ENCODE measurements around the gene UBD. TPM values are rescaled to one million over a fixed set of nuclear protein-coding genes. Genes with fewer than 3 reads are reported as not detected.

UBD gene
- total RNA-seq, 1 donor from 2014 or later = not detected

DNA sequence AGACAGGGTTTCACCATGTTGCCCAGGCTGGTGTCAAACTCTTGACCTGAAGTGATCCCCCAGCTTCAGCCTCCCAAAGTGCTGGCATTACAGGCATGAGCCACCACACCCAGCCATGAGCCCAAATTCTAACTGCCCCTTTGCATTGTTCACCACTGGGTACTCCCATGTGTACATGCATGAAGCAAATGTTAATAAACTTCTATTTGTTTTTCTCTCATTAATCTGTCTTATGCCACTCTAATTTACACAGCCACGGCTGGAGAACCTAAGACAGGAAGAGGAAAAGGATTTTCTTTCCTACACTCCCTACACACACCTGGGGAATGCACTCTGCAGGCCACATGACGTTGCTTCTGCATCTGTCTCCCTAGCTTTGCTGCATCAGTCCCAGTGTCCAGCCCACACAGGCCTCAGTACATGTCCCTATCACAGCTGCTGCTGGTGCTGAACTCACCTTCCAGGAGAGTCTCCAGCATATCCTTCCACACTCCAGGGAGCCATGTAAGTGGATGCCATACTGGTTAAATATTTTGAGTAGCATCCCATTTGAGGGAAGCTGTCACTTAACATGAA lies 38.7 kb upstream of the UBD start:
- Mint-ChIP-seq H3K27me3 (ENCODE audit: low read depth) (peaks cover 5% of the 10 kb centered on the region), H3K4me3 (no peak overlapping the region), H3K4me1 (peaks cover 9% of the 10 kb centered on the region), H3K36me3 (ENCODE audit: low read depth) (peaks cover 6% of the 10 kb centered on the region), H3K9me3 (no peaks in the 10 kb centered on the region), H3K27ac (ENCODE audit: unreplicated experiment) (no peak overlapping the region)
- TF ChIP-seq, protein P1, sequence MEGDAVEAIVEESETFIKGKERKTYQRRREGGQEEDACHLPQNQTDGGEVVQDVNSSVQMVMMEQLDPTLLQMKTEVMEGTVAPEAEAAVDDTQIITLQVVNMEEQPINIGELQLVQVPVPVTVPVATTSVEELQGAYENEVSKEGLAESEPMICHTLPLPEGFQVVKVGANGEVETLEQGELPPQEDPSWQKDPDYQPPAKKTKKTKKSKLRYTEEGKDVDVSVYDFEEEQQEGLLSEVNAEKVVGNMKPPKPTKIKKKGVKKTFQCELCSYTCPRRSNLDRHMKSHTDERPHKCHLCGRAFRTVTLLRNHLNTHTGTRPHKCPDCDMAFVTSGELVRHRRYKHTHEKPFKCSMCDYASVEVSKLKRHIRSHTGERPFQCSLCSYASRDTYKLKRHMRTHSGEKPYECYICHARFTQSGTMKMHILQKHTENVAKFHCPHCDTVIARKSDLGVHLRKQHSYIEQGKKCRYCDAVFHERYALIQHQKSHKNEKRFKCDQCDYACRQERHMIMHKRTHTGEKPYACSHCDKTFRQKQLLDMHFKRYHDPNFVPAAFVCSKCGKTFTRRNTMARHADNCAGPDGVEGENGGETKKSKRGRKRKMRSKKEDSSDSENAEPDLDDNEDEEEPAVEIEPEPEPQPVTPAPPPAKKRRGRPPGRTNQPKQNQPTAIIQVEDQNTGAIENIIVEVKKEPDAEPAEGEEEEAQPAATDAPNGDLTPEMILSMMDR (conservative IDR thresholded peaks at IDR 0.05) = no peak
- DNase-seq (ENCODE audit: low read depth, low spot score) = no peak

DNA sequence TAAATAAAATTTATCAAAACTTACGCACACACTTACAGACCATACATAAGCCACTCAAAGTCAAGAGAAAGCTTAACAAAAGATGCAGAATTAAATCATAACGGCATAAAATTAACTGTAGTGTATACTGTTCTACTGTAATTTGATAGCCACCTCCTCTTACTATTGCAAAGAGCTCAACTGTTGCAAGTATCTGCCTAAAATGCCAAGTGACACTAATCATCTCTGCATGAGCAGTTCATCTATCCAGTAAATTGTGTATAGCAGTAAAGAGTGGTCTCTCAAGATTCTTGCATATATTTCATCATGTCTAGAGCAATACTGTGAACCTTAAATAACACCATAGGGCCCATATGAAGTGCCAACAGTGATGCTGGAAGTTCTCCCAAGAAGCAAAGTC lies 37.7 kb upstream of the UBD start:
- peaks cover 3% of the 10 kb centered on the region for H3K36me3 Mint-ChIP-seq (ENCODE audit: low read depth)
- no peaks in the 10 kb centered on the region for H3K9me3 Mint-ChIP-seq
- DNase-seq (ENCODE audit: low read depth, low spot score) = no peak
- H3K27me3 Mint-ChIP-seq (ENCODE audit: low read depth) = peaks cover 5% of the 10 kb centered on the region
- no peak overlapping the region for H3K4me3 Mint-ChIP-seq
- H3K4me1 Mint-ChIP-seq = no peaks in the 10 kb centered on the region
- TF ChIP-seq, protein P1 (conservative IDR thresholded peaks at IDR 0.05) = no peak
- no peak overlapping the region for H3K27ac Mint-ChIP-seq (ENCODE audit: unreplicated experiment)

DNA sequence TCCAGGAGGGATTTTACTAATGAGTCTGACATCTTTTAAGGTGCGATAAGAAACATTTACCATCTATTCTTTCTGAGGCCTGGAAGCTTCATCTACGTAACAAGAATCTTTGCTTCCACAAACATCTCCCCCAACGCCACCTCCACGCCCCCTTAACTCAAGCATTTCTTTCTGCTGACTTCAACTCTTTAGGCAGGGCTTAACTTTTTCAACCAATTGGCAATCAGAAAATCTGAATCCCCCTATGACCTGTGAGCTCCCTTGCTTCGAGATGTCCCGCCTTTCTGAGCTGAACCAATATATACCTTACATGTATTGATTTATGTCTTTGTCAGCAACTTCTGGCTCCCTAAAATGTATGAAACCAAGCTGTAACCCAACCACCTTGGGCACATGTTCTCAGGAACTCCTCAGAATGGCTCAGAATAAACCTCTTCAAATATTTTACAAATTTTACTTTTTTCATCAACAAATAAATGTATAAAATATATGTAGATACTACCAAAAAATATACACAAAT lies 36.9 kb upstream of the UBD start:
- H3K27me3 Mint-ChIP-seq (ENCODE audit: low read depth) = peaks cover 5% of the 10 kb centered on the region
- H3K27ac Mint-ChIP-seq (ENCODE audit: unreplicated experiment) = no peak overlapping the region
- TF ChIP-seq, protein P1 (conservative IDR thresholded peaks at IDR 0.05) = no peak
- no peaks in the 10 kb centered on the region for H3K4me1 Mint-ChIP-seq
- H3K36me3 Mint-ChIP-seq (ENCODE audit: low read depth) = peaks cover 3% of the 10 kb centered on the region
- H3K9me3 Mint-ChIP-seq = no peaks in the 10 kb centered on the region
- DNase-seq (ENCODE audit: low read depth, low spot score) = no peak
- no peak overlapping the region for H3K4me3 Mint-ChIP-seq

GRCh38 chr6:29593199-29593855 lies 33.8 kb upstream of the UBD start:
- no peak overlapping the region for H3K4me3 Mint-ChIP-seq

DNA sequence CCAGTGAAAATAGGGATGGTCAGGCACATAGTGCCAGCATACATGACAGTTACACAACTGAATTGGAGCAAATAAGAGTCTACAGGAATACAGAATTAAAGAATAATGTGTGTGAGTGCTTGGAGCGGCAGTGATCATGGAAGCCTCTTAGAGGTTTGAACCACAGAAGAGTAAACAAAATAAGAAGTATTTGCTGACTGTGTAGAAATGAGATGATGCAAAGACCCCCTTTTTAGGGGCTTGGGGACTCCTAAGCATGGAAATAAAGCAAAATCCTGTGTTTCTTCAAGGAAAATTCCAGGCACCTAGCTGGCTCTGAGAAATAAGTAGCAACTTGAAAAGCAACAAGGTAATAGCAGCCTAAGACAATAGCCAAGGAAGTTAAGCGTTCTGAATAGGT lies 32.1 kb upstream of the UBD start:
- H3K36me3 Mint-ChIP-seq (ENCODE audit: low read depth) = no peaks in the 10 kb centered on the region
- DNase-seq (ENCODE audit: low read depth, low spot score) = no peak
- H3K27me3 Mint-ChIP-seq (ENCODE audit: low read depth) = peaks cover 5% of the 10 kb centered on the region
- no peak overlapping the region for H3K27ac Mint-ChIP-seq (ENCODE audit: unreplicated experiment)
- TF ChIP-seq, protein P1 (conservative IDR thresholded peaks at IDR 0.05) = no peak
- no peaks in the 10 kb centered on the region for H3K4me1 Mint-ChIP-seq
- H3K9me3 Mint-ChIP-seq = no peaks in the 10 kb centered on the region
- H3K4me3 Mint-ChIP-seq = no peak overlapping the region

More at GRCh38 chr6:29593199-29593855, 33.8 kb upstream of the UBD start:
- no peak overlapping the region for H3K27ac Mint-ChIP-seq (ENCODE audit: unreplicated experiment)
- TF ChIP-seq, protein P1 (conservative IDR thresholded peaks at IDR 0.05) = no peak
- H3K36me3 Mint-ChIP-seq (ENCODE audit: low read depth) = no peaks in the 10 kb centered on the region
- H3K4me1 Mint-ChIP-seq = no peaks in the 10 kb centered on the region
- DNase-seq (ENCODE audit: low read depth, low spot score) = no peak
- H3K9me3 Mint-ChIP-seq = no peaks in the 10 kb centered on the region
- peaks cover 5% of the 10 kb centered on the region for H3K27me3 Mint-ChIP-seq (ENCODE audit: low read depth)

Data from neural crest cell (in vitro differentiated cells).